BJ (cell line): ENCODE data around the gene MZF1. TPM values are rescaled to one million over a fixed set of nuclear protein-coding genes. Genes with fewer than 3 reads are reported as not detected.
"Not testable (repeated sequence)": the region's sequence is repeated elsewhere in the genome, so short reads cannot be mapped to it uniquely, and the experiment has no call there.

Experiments
- CTCF ChIA-PET: fragments of 350-600 bp; formaldehyde crosslinking; extraction: SDS; loops from one replicate; lab custom pipeline; 2021; ENCODE audit warnings: antibody characterized with exemption, inconsistent platforms; lab: Yijun Ruan, JAX
- POLR2A ChIA-PET: fragments of 300-600 bp; sonication (Branson Sonifier 250); formaldehyde crosslinking; extraction: SDS; loops from one replicate; lab custom pipeline; 2021; ENCODE audit warnings: antibody characterized with exemption; lab: Charles Lee
- DNase-seq: peaks from one replicate; pipeline ENCODE4 v3.0.0-alpha.2; 2011; ENCODE audit warnings: low read depth
- H3K27me3 ChIP-seq: 2 replicates; pipeline ENCODE4 v1.6.0; 2011; ENCODE audit warnings: low read length; ENCODE audit not compliant: control insufficient read depth, insufficient read depth
- H3K36me3 ChIP-seq: 2 replicates; pipeline ENCODE4 v1.5.1; 2011; ENCODE audit warnings: low read length; ENCODE audit not compliant: control insufficient read depth, insufficient read depth
- H3K4me3 ChIP-seq: 2 replicates; pipeline ENCODE4 v1.5.1; 2011; ENCODE audit warnings: low read depth, mild to moderate bottlenecking, control low read depth, low read length
- CTCF ChIP-seq: IDR thresholded peaks from 2 replicates; pipeline ENCODE4 v1.5.1; 2011; ENCODE audit warnings: low read depth, mild to moderate bottlenecking, control low read depth, inconsistent platforms, low read length, moderate library complexity; ENCODE audit not compliant: insufficient read depth
- polyA minus RNA-seq: library from RNA; depleted of rRNA, polyadenylated mRNA; stranded (reverse); fragments of >200 nt; gene quantifications from 2 replicates; pipeline ENCODE4 v1.2.3, GENCODE V29; 2011; rRNA and poly(A)+ RNA removed
- polyA plus RNA-seq: library from polyadenylated mRNA; depleted of rRNA; stranded (reverse); fragments of >200 nt; gene quantifications from 2 replicates; pipeline ENCODE4 v1.2.3, GENCODE V29; 2011; rRNA removed

MZF1 gene
- polyA plus RNA-seq (8.4 and 12.5 TPM in 2 replicates), polyA minus RNA-seq (5.9 and 7.0 TPM in 2 replicates)

DNA sequence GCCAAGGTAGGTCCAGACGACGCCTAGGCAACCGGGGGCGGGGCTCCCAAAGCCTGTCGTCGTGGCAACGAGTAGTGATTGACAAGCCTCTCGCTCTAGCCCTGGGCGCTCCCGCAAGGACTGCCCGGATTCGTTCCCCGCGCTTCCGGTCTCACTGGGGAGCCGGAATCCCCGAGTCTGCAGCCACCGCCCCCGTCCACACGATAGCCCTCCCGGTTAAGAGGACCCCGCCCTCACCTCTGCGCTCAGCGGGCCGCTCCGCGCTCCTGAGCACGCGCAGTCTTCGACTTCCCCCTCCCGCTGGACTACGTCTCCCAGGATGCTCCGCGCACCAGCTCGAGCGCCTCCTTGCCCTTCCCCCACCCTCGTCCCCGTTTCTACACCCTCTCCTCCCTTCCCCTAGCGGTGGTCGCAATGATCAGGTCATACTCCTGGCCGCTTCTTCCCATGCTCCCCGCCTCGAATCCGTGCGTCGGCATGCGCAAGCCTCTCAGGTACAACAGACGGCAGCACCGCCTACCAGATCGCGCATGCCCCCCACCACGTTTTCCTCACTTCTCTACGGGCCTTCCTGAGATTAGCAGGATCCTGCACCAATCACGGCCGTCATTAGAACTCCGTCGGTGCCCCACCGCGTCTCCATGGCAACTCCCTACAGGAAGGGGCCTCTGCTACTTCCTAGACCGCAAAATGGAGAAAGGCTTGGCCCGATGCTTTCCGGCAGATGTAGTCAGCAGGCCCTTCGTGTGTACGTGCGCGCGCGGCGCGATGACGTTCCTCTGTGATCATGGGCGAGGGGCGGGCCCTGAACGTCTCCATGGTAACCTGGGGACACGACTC lies at the start of gene MZF1:
TSS of gene MZF1 (minus strand) at position 518 of the 840 bp plus-strand sequence. CDS start 1,946 bp downstream, outside the sequence.
- TF ChIP-seq CTCF, result peak; percentile 29; the same call in 1 of the 2 replicates
- Histone ChIP-seq H3K36me3 (peaks cover 16% of the 10 kb centered on the region), H3K4me3 (peak within 1 kb of the TSS; percentile 96), H3K27me3 (no peaks in the 10 kb centered on the region)
- DNase-seq, result peak; percentile 99
- POLR2A ChIA-PET, result interaction anchor here (0.6 kb wide), 1 partner anchor 14 kb away, joined by 3 read pairs; no protein-coding TSS in a partner anchor
- CTCF ChIA-PET, result interaction anchor here (1.0 kb wide), 1 partner anchor 11 kb away, joined by 3 read pairs; no protein-coding TSS in a partner anchor

DNA sequence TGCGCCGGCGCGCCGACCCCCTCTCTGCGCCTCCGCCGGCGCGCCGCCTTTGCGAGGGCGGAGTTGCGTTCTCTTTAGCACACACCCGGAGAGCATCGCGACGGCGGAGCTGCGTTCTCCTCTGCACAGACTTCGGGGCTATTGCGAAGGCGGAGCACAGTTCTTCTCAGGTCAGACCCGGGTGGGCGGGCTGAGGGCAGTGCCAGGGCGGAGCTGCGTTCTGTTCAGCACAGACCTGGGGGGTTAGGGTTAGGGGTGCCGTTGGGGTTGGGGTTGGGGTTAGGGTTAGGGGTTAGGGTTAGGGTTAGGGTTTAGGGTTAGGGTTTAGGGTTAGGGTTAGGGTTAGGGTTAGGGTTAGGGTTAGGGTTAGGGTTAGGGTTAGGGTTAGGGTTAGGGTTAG lies 34.1 kb upstream of the MZF1 start:
- CTCF ChIA-PET, DNase-seq: not testable (repeated sequence)

GRCh38 chr19:58606251-58606896 lies 33.2 kb upstream of the MZF1 start:
- 0 out of 2 replicates have a peak, but pooled peaks have one; percentile 8 for TF ChIP-seq CTCF
- H3K4me3 ChIP-seq, H3K36me3 ChIP-seq, CTCF ChIA-PET, POLR2A ChIA-PET, DNase-seq, H3K27me3 ChIP-seq: not testable (repeated sequence)

More for the DNA sequence above, 34.1 kb upstream of the MZF1 start:
- POLR2A ChIA-PET, H3K27me3 ChIP-seq, H3K36me3 ChIP-seq, H3K4me3 ChIP-seq: not testable (repeated sequence)

GRCh38 chr19:58586133-58586765 lies 13.1 kb upstream of the MZF1 start:
- no peak for DNase-seq
- H3K36me3 ChIP-seq, result peaks cover 10% of the 10 kb centered on the region
- ChIA-PET POLR2A (no interaction called here), CTCF (interaction anchor here (1.3 kb wide), 1 partner anchor 66 kb away, joined by 7 read pairs; the partner anchor contains the start of gene ZBTB45)
- TF ChIP-seq CTCF, result no peak
- H3K4me3 ChIP-seq, result no peak overlapping the region
- no peaks in the 10 kb centered on the region for H3K27me3 ChIP-seq

DNA sequence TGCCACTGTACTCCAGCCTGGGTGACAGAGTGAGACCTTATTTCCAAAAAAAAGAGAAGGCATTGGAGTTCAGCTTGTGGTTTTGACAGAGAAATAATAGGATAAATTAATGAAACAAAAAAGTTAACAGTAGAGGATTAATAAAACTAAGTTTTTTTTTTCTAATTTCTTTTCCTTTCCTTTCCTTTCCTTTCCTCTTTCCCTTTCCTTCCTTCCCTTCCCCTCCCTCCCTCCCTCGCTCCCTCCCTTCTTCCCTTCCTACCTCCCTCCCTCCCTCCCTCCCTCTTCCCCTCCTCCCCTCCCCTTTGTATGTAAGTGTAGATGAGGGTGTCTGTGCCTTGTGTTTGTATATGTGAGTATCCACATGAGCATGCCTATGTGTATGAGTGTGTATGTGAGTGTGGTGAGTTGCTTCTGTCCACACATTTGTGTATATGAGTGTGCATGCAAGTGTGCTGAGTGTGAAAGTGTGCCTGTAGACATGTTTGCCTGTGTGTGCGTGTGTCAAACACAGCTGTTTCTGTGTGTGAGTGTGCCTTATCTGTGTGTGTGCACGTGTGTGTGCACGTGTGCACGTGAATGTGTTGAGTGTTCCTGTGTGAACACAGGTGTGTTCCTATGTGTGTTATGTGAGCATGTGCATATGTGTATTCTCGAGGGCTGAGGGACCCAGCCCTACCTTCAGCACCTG lies 12.5 kb upstream of the MZF1 start:
- DNase-seq, result no peak
- CTCF ChIA-PET, result interaction anchor here (1.3 kb wide), 1 partner anchor 66 kb away, joined by 7 read pairs; the partner anchor contains the start of gene ZBTB45
- Histone ChIP-seq H3K27me3 (no peaks in the 10 kb centered on the region), H3K36me3 (peaks cover 10% of the 10 kb centered on the region), H3K4me3 (no peak overlapping the region)
- POLR2A ChIA-PET, result no interaction called here
- no peak for TF ChIP-seq CTCF
